GM12892 (cell line): Measurements from ENCODE around the gene KIF2C.

Experiments used
- POLR2A ChIP-seq: IDR thresholded peaks from 2 replicates; pipeline ENCODE4 v1.6.1; 2011; ENCODE audit warnings: low read depth, low read length, control low read depth
- POLR2AphosphoS5 ChIP-seq: IDR thresholded peaks from 2 replicates; pipeline ENCODE4 v1.6.1; 2011; ENCODE audit warnings: low read depth, low read length, control low read depth
- TAF1 ChIP-seq: IDR thresholded peaks from 2 replicates; pipeline ENCODE4 v1.6.1; 2011; ENCODE audit warnings: low read depth, mild to moderate bottlenecking, control low read depth, low read length, borderline replicate concordance

GRCh38 chr1:44759077-44759476 is 19.4 kb downstream of the KIF2C start:
- TF ChIP-seq POLR2AphosphoS5 (no peak), POLR2A (no peak), TAF1 (no peak)
